Aorta (tissue), 5 donors: Measurements from ENCODE around the gene RPP40. TPM values are rescaled to one million over a fixed set of nuclear protein-coding genes. Genes with fewer than 3 reads are reported as not detected.
A peak's percentile ranks its signal among the peaks of the same experiment; 100 is the strongest.
"Not testable (repeated sequence)": the region's sequence is repeated elsewhere in the genome, so short reads cannot be mapped to it uniquely, and the experiment has no call there.

ENCODE experiments used
- ATAC-seq: fragments of 200-7000 bp; cut with Tn5 transposase; one replicate; pipeline ENCODE4 v1.9.1; 2022; ENCODE audit warnings: moderate library complexity; ENCODE audit not compliant: low FRiP score
- DNase-seq, 2 donors: peaks; one replicate each; pipeline ENCODE4 v3.0.0-alpha.2; 2020
- H3K27ac ChIP-seq, 2 donors: one replicate each; pipeline ENCODE4 v1.5.1; 2013; ENCODE audit warnings: low read length in 2 of 2, mild to moderate bottlenecking in 2 of 2, moderate library complexity in 2 of 2, control low read depth in 1 of 2, inconsistent platforms in 1 of 2, low read depth in 1 of 2
- H3K27me3 ChIP-seq, 2 donors: one replicate each; pipeline ENCODE4 v1.6.1; 2013; ENCODE audit warnings: control low read depth in 1 of 2, low read length in 1 of 2, mild to moderate bottlenecking in 1 of 2, moderate library complexity in 1 of 2; ENCODE audit not compliant: insufficient read depth in 2 of 2, control insufficient read depth in 1 of 2
- H3K36me3 ChIP-seq, 2 donors: one replicate each; pipeline ENCODE4 v1.6.1; 2013; ENCODE audit warnings: control low read depth in 1 of 2, low read length in 1 of 2, mild to moderate bottlenecking in 1 of 2; ENCODE audit not compliant: insufficient read depth in 2 of 2, control insufficient read depth in 1 of 2
- H3K4me1 ChIP-seq, 2 donors: one replicate each; pipeline ENCODE4 v1.6.1; 2013; ENCODE audit warnings: low read length in 2 of 2, control low read depth in 1 of 2, mild to moderate bottlenecking in 1 of 2, moderate library complexity in 1 of 2; ENCODE audit not compliant: insufficient read depth in 2 of 2, control insufficient read depth in 1 of 2
- H3K4me3 ChIP-seq, 2 donors: one replicate each; pipeline ENCODE4 v1.5.1; 2013; ENCODE audit warnings: low read length in 2 of 2, control low read depth in 1 of 2, mild to moderate bottlenecking in 1 of 2
- H3K9me3 ChIP-seq: one replicate; pipeline ENCODE4 v1.6.1; 2013; ENCODE audit warnings: mild to moderate bottlenecking, low read length; ENCODE audit not compliant: control insufficient read depth
- WGBS, 2 donors: extraction: QIAGEN DNeasy Blood & Tissue Kit; methylation state at CpG; one replicate each; pipeline ENCODE4 v1.1.7; 2013; 5-methylcytosine and 5-hydroxymethylcytosine counted together
- intact Hi-C, 2 donors: fragments of 100-400 bp; cut with DNase I; formaldehyde crosslinking; loops; one replicate each; pipeline versions ENCODE4 v1.14.2 to v1.15.0; 2022
- polyA plus RNA-seq, 2 donors: library from polyadenylated mRNA; stranded (reverse); fragments of 200-250 nt; gene quantifications; one replicate each; pipeline ENCODE4 v1.2.3, GENCODE V29; 2013
- total RNA-seq, 2 donors: library from RNA; stranded (reverse); fragmentation: NEBNext Ultra II Directional; extraction: Animal tissue kit (Norgen Biotek cat#: 25700); gene quantifications; one replicate each; pipeline ENCODE4 v1.2.1, GENCODE V29; 2021
- donor health status: healthy with polysubstance abuse.
- donor health status: Bipolar disorder and iron deficiency.
- donor health status: DM: no; HTN: no; CAD: no.
- donor health status: DM: no; HTN: no; CAD: no.
- donor health status: DM: yes; HTN: yes; CAD: no.

The RPP40 gene
- total and polyA plus RNA-seq, 4 donors: 2.0 to 5.6 (median 4.0) TPM

DNA sequence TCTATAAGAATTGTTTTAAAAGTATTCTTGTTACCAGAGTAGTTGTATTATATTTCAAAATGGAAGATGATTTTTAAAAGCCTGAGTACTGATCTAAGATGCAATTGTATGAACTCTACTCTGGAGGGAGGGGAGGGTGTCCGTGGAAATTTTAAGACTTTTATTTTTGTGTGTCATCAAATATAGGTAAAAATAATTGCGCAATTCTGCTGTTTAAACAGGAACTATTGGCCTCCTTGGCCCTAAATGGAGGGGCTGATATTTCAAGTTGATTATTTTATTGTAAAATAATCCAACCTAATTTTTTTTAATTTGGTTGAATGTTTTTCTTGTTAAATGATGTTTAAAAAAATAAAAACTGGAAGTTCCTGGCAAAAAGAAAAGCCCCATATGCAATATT, 38.1 kb upstream of the RPP40 start:
- Histone ChIP-seq H3K27me3 (no peaks in the 10 kb centered on the region), H3K36me3 (no peaks in the 10 kb centered on the region), H3K9me3 (peaks cover 1% of the 10 kb centered on the region), H3K27ac (no peak overlapping the region), H3K4me3 (no peak overlapping the region), H3K4me1 (no peaks in the 10 kb centered on the region)
- ATAC-seq (no peak), DNase-seq (no peak)
- WGBS, 2 donors: 38 to 73% methylated on average over 2 of the region's 2 CpGs
- intact Hi-C loops: no loop called here

DNA sequence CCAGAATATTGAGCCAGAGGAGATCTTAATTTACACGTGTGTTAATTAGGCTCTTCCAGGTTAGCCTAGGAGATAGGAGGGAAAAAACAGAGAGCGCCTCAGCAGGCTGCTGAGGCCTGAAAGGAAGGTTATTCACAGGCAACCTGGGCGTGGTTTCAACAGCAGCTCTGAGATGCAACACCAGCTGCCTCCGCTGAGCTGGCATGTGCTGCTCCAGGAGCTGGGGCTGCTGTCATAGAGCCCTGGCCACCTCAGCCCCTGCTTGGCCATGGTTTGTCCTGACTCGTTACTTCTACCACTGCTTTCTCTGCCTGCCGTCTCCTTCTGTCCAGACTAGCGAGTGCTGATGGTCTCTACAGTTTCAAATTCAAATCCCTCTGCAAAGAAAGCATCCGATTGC, 32.4 kb upstream of the RPP40 start:
- no peaks in the 10 kb centered on the region for H3K36me3 ChIP-seq
- intact Hi-C loops: no loop called here
- 83 to 87% methylated on average over 8 of the region's 8 CpGs for WGBS, 2 donors
- H3K4me1 ChIP-seq: no peaks in the 10 kb centered on the region
- no peaks in the 10 kb centered on the region for H3K27me3 ChIP-seq
- DNase-seq (no peak), ATAC-seq (no peak)
- no peaks in the 10 kb centered on the region for H3K9me3 ChIP-seq
- H3K4me3 ChIP-seq: no peak overlapping the region
- no peak overlapping the region for H3K27ac ChIP-seq

DNA sequence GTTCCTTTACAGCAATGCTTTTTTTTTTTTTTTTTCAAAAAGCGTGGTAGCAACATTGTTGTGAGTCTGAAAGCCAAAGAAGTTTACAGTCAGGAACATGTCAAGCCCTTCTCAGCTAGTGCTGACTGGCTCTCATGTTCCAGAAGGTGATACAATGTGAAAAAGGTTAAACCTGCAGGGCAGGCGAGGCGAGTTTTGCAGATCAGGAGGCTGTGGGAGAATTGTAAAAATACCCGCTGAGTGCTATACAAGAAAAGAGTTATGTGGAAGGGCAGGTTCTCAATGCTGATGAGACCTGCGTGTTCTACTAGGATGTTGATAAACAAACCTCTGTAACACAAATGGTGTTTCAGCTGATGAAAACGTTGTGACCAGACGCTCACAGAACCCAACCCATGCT, 30.9 kb upstream of the RPP40 start:
- Histone ChIP-seq H3K4me3 (no peak overlapping the region), H3K9me3 (no peaks in the 10 kb centered on the region), H3K27me3 (no peaks in the 10 kb centered on the region), H3K4me1 (no peaks in the 10 kb centered on the region), H3K27ac (no peak overlapping the region), H3K36me3 (no peaks in the 10 kb centered on the region)
- intact Hi-C loops: no loop called here
- ATAC-seq (no peak), DNase-seq (no peak)
- 79 to 88% methylated on average over 7 of the region's 7 CpGs for WGBS, 2 donors

DNA sequence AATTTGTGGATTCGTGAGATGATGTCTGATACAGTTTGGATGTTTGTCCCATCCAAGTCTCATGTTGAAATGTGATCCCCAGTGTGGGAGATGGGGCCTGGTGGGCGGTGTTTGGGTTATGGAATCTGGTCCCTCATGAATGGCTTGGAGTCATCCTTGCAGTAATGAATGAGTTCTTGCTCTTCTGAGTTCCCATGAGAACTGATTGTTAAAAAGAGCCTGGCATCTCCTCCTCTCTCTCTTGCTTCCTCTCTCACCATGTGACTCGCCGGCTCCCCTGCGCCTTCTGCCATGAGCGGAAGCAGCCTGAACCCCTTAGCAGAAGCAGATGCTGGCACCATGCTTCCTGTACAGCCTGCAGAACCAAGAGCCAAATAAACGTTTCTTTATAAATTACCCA, 30.5 kb upstream of the RPP40 start:
- Histone ChIP-seq H3K27me3 (no peaks in the 10 kb centered on the region), H3K9me3 (no peaks in the 10 kb centered on the region), H3K27ac (no peak overlapping the region), H3K4me1 (no peaks in the 10 kb centered on the region), H3K4me3 (no peak overlapping the region), H3K36me3 (no peaks in the 10 kb centered on the region)
- 84 to 85% methylated on average over 7 of the region's 7 CpGs for WGBS, 2 donors
- ATAC-seq (no peak), DNase-seq (peak in 1 of 2 donors; percentile 70)
- intact Hi-C loops: no loop called here

DNA sequence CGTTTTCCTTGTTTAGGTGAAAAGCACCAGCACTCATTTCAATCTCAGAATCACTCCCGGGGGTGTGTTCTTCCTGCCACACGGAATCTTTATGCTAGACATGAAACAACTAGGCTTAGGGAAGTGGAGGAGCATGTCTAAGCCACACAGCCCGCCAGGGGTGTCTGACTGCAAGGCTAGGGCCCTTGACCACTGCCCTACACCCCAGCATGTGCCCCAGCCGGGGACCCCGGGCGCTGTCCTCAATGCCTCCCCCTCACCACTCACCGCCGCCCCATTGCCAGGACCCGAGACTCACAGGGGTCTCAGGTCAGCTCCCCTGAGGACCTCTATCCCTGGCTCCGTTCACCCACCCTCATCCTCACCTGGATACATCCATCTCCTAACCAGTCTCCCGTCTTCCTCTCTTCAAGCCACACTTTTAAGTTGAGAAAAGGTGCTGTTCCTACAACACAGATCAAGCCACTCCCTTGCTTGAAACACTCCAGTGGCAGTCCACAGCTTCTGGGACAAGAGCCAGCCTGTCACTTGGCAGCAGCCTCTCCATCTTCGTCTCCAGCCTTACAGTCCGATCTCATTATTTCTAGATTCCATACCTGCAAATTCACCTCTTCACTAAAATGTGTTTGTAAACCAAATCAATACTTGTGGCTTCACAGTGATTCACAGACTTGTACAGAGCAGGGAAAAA, 29.5 kb upstream of the RPP40 start:
- H3K9me3 ChIP-seq, DNase-seq, intact Hi-C loops, H3K27me3 ChIP-seq, H3K36me3 ChIP-seq, H3K4me1 ChIP-seq, ATAC-seq, H3K4me3 ChIP-seq, H3K27ac ChIP-seq: not testable (repeated sequence)
- WGBS, 2 donors: 59 to 68% methylated on average over 11 to 14 of the region's 14 CpGs

DNA sequence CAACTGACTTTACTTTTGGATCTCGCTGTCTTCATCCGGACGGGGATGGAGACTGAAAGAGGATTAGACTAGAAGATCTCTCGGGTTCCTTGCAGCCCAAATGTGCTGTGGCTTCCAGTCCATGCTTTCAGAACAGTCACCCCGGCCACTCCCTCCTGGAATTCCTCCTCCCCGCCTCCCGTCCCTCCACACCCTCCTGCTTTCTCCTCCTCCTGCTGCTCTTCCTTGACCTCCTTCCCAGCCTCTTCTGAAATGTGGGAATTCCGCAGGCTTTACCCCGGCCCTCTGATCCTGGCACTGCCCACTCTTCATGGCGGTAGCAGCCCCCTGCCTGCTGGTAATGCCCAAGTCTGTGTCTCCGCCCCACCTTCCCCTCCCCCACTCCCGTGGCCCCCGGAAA, 28.9 kb upstream of the RPP40 start:
- H3K4me3 ChIP-seq, ATAC-seq, H3K27ac ChIP-seq, H3K36me3 ChIP-seq, H3K27me3 ChIP-seq, intact Hi-C loops, H3K9me3 ChIP-seq, DNase-seq, H3K4me1 ChIP-seq: not testable (repeated sequence)
- 49 to 50% methylated on average over 13 of the region's 13 CpGs for WGBS, 2 donors

DNA sequence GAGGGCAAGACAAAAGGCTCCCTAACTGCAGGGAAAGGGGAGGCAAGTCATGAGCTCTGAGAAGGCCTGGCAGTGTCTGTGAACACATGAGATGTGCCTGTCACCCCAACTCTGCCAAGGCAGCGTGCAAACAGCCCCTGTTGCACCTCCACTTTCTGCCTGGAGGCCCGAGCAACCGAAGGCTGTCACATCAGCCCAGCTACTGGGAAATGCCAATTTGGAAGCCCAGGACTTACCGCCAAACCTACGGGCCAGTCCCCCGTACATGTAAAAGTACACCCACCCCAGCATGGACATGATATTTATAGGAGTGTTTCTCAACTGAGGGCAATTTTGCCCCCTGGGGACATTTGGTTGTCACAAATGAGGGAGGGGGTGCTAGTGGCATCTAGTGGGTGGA, 27.3 kb upstream of the RPP40 start:
- intact Hi-C loops: no loop called here
- ATAC-seq: no peak
- DNase-seq: no peak
- Histone ChIP-seq H3K27ac (no peak overlapping the region), H3K27me3 (no peaks in the 10 kb centered on the region), H3K4me3 (no peak overlapping the region), H3K36me3 (no peaks in the 10 kb centered on the region), H3K4me1 (no peaks in the 10 kb centered on the region), H3K9me3 (no peaks in the 10 kb centered on the region)
- 97 to 99% methylated on average over 6 of the region's 6 CpGs for WGBS, 2 donors

DNA sequence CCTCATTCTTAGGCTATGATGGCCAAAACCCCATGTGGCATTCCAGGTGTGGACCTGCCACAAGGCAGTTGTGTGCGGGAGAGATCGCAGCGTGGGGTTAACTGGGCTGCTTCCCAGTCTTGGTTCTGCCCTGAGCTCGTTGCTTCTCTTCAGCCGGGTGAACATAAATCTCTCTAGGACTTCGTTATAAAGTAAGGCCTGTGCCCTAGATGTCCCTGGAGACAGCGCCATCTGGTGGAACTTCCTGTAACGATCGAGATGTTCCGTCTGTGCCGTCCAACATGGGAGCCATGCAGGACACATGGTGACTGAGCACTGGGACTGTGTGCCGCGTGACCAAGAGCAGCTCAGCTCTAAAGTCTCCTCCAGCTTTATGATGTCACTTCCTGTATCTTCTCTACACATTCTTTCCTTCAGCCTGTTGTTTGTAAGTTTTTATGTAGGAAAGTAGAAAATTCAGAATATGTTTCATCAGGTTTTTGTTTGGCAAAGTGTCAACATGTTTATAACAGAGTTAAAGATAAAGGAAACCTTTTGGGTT, 26.8 kb upstream of the RPP40 start:
- intact Hi-C loops: no loop called here
- WGBS, 2 donors: 19 to 21% methylated on average over 13 of the region's 13 CpGs
- peak; percentile 74 for ATAC-seq
- Histone ChIP-seq H3K27me3 (no peaks in the 10 kb centered on the region), H3K27ac (no peak overlapping the region), H3K9me3 (no peaks in the 10 kb centered on the region), H3K4me1 (no peaks in the 10 kb centered on the region), H3K4me3 (no peak overlapping the region), H3K36me3 (no peaks in the 10 kb centered on the region)
- peak; percentile 89 to 90 for DNase-seq

DNA sequence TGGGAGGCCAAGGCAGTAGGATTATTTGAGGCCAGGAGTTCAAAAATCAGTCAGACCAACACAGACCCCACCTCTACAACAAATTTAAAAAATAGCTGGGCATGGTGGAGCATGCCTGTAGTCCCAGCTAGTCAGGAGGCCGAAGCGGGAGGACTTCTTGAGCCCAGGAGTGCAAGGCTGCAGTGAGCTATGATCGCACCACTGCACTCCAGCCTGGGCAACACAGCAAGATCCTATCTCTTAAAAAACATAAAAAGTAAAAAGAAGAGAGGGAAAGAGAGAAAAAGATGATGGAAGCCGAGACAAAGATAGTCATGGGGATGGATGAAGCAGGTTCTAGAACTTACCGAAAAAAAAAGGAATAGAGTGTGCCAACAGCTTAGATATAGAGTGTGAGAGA, 25.8 kb upstream of the RPP40 start:
- ATAC-seq (no peak), DNase-seq (no peak)
- no peak overlapping the region for H3K27ac ChIP-seq
- no peak overlapping the region for H3K4me3 ChIP-seq
- WGBS, 2 donors: 97 to 98% methylated on average over 5 of the region's 5 CpGs
- no peaks in the 10 kb centered on the region for H3K27me3 ChIP-seq
- no peaks in the 10 kb centered on the region for H3K36me3 ChIP-seq
- H3K4me1 ChIP-seq: no peaks in the 10 kb centered on the region
- no peaks in the 10 kb centered on the region for H3K9me3 ChIP-seq
- intact Hi-C loops: loop anchor here in 1 of 2 donors (5.0 kb wide), 2 partner anchors 252 to 712 kb away; partner anchors contain the start of gene CDYL
